Right renal cortex interstitium (tissue), 3 donors: ENCODE results near the gene CATSPERD. TPM values are rescaled to one million over a fixed set of nuclear protein-coding genes. Genes with fewer than 3 reads are reported as not detected.

Experiments
- DNase-seq, 3 donors: peaks; one replicate each; pipeline ENCODE4 v3.0.0-alpha.2; 2013; ENCODE audit warnings: low read depth in 3 of 3, low spot score in 2 of 3
- polyA plus RNA-seq, 3 donors: library from polyadenylated mRNA; unstranded; fragments of 120-200 nt; gene quantifications; one replicate each; pipeline ENCODE4 v1.2.1, GENCODE V29; 2013; ENCODE audit not compliant: insufficient read length in 3 of 3

CATSPERD gene
- polyA plus RNA-seq, 3 donors: not detected

DNA sequence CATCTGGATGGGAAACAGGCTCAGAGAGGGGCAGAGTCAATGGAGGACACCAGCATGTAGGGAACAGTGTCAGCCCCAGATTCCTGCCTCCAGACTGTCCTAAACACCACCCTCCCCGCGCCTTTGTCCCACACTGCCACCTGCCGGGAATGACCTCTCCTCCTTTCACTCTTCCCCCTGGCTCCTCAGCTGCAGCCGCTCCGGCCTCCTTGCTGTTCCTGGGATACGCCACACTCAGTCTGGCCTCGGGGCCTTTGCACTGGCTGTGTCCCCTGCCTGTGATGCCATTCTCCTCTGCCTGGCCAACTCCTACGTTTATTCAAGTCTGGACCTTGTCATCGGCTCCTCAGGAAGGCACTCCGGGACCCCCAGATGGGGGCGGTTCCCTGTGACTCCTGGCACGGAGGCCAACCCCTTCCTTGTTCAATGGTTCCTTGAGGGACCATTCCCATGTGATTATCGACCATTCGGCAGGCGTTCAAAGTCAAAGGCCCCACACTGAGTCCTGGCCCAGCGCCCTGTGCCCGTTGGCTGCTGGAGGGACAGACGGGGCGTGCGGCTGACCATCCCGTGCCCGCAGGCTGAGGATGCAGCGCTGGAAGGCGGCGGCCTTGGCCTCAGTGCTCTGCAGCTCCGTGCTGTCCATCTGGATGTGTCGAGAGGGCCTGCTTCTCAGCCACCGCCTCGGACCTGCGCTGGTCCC, 103.3 kb downstream of the CATSPERD start:
- DNase-seq: no peak

DNA sequence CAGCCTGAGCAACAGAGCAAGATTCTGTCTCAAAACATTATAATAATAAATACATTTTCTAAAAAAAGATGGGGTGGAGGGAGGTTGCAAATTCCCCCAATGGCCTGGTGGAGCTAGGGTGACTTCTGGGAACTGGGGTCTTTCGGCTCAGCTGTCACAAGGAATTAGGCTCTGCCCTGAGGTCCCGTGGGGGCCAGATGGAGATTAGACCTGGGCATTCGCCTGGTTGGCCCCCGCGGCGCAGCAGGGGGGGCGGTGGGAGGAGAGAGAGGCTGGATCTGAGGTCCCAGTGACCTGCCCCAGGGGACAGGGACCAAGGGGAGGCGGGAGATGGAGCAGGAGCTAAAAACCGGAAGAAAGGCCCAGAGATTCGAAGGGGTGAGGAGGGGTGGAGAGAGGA, 104.3 kb downstream of the CATSPERD start:
- no peak for DNase-seq

- DNase-seq: no peak
Observed at GRCh38 chr19:5825178-5825577, 104.7 kb downstream of the CATSPERD start.

DNA sequence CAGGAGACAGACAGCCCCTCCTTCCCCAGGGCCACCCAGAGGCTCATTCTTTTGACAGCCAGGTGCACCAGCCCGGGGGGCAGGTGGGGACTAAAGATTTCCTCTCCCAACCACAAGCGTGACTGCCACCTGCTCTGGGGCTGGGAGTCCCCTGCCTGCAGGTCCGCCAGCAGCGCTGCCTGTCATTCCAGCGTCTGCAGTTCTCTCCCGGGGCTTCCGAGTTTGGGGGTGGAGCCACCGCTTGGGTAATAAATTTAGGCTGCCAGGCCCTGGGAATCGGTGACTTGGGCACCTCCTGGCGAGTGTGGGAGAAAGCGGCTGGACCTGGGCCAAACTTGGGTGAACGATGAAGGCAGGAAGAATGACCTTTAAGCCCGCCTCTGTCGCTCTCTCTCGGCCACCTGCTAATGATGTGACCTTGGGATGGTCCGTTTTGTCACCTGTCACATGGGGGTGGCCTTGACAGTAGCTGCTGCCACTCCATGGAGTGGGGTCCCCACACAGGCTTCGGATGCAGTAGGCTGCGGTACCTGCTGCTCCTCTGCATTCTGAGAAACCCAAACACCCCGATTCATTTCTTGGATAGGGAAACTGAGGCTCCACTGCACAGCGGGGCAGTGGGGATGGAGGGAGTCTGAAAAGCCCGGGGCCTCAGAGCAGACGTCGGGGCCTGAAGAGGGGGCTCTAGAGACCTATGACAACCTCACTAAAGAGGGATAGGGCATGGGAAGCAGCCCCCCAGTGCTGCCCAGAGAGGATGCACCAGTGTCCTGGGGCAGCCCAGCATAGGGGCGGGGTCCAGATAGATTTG, 106.3 kb downstream of the CATSPERD start:
- no peak for DNase-seq

DNA sequence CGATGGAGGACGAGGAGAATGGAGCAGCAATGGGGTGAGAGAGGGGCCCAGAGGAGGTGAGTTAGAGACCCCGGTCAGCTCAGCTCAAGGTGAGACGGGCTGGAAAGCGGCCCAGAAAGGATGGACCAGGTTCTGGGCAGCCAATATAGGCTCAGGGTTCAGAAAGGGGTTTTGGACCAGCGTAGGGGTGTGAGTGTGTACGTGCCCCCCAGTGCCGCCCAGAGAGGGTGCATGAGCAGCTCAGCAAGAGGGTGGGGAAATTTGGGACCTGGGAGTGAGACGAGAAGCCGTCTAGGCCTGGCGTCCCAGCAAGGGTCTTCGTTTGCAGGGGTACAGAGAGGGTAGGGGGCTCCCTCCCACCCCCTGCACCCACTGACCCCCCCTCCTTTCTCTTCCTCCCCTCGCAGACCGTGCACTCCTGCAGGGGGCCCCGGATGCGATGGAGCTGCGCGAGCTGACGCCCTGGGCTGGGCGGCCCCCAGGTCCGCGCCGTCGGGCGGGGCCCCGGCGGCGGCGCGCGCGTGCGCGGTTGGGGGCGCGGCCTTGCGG, 107.0 kb downstream of the CATSPERD start:
- no peak for DNase-seq

- DNase-seq: peak; percentile 88 to 91 (median 89)
Observed at GRCh38 chr19:5827891-5828660, 107.6 kb downstream of the CATSPERD start.

Other genes with a start within 250 kb of the CATSPERD start
- gene TINCR, start 152.7 kb upstream of the CATSPERD start, polyA plus RNA-seq: under 1 TPM; 0.10 to 0.82 (median 0.38) TPM
- 10 to 100 TPM; 60.0 to 84.7 (median 64.6) TPM for gene SAFB2, start 97.9 kb upstream of the CATSPERD start, polyA plus RNA-seq
- 100 to 1,000 TPM; 128 to 150 (median 134) TPM for gene SAFB, start 97.6 kb upstream of the CATSPERD start, polyA plus RNA-seq
- gene MICOS13, start 40.1 kb upstream of the CATSPERD start, polyA plus RNA-seq: 10 to 100 TPM; 26.2 to 35.6 (median 27.7) TPM
- gene HSD11B1L, start 39.6 kb upstream of the CATSPERD start, polyA plus RNA-seq: 10 to 100 TPM in 1 of 3 donors, 1 to 10 TPM in 2; 6.8 to 10.2 (median 8.0) TPM
- gene RPL36, start 30.3 kb upstream of the CATSPERD start, polyA plus RNA-seq: 100 to 1,000 TPM; 492 to 592 (median 586) TPM
- gene LONP1, start 491 bp upstream of the CATSPERD start, polyA plus RNA-seq: 10 to 100 TPM; 46.5 to 50.4 (median 47.9) TPM
- 1 to 10 TPM; 1.2 to 1.8 (median 1.3) TPM for gene PRR22, start 64.1 kb downstream of the CATSPERD start, polyA plus RNA-seq
- gene DUS3L, start 70.5 kb downstream of the CATSPERD start, polyA plus RNA-seq: 10 to 100 TPM; 18.4 to 22.1 (median 20.9) TPM
- 1 to 10 TPM; 1.8 to 2.2 (median 2.0) TPM for gene NRTN, start 84.4 kb downstream of the CATSPERD start, polyA plus RNA-seq
- 10 to 100 TPM in 1 of 3 donors, 1 to 10 TPM in 2; 6.2 to 10.6 (median 8.9) TPM for gene FUT6, start 119.1 kb downstream of the CATSPERD start, polyA plus RNA-seq
- gene FUT3, start 130.8 kb downstream of the CATSPERD start, polyA plus RNA-seq: under 1 TPM; 0.26 to 0.64 (median 0.40) TPM
- gene FUT5, start 149.9 kb downstream of the CATSPERD start, polyA plus RNA-seq: under 1 TPM in 2 of 3 donors, not detected in 1; 0.11 to 0.17 TPM
- gene NDUFA11, start 183.2 kb downstream of the CATSPERD start, polyA plus RNA-seq: 100 to 1,000 TPM; 123 to 160 (median 138) TPM
- gene VMAC, start 184.2 kb downstream of the CATSPERD start, polyA plus RNA-seq: 1 to 10 TPM; 4.4 to 4.7 (median 4.5) TPM
- 10 to 100 TPM; 15.6 to 28.0 (median 23.4) TPM for gene CAPS, start 193.6 kb downstream of the CATSPERD start, polyA plus RNA-seq